Measurements from ENCODE around the gene INSRR. TPM values are rescaled to one million over a fixed set of nuclear protein-coding genes. Genes with fewer than 3 reads are reported as not detected.

The INSRR gene
- total RNA-seq, 1 experiment from 2014 or later: not detected

DNA sequence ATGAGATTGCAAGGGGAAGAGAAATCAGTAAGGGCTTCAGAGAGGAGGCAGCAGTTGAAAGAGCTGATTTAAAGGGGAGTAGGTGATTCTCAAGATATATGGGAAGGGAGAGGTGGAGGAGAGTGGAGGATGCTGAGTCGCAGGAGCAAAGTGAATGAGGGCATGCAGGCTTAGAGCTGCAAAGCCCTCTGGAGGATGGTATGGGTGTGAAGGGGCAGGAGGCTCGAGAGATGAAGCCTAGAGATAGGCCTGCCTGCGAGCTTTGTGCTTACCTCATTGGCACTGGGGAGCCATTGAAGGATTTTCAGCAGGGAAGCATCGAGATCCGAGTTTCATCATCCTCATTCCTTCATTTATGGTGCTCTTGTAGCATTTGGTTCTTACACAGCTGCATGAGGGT lies 26.5 kb downstream of the INSRR start:
- H3K27me3 ChIP-seq: no peaks in the 10 kb centered on the region; the same call in 1 of the 2 replicates
- no peak for DNase-seq

DNA sequence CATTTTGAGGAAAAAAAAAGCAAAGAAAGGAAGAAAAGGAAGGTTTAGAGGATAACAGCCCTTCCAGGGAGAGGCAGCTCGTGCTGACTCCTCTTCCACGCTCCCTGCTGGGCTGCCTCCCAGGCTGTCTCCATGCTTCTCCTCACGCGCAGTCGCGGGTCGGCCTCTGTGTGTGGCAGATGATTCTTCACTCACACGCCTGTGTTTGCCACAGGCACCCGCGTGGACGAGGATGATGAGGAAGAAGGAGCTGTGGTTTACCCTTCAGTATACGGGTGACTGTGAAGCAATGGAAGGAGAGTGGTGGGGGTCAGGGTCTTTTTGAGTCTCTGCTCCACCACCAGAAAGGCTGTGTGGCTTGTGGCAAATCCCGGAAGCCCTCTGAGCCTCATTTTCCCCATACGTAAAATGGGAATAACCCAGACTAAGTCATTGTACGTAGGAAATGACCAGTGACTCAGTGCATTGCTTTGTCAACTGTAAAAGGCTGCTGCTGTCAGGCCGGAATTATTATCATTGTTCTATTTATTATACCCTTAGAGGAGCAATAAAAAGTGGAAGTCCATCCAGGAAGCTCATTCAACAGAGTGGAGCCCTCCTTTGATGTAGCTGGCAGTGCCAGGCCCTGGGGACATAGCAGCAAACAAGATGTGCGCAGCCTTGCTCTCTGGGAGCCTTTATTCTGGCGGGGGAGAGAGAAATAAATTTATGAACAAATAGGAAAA lies 30.4 kb downstream of the INSRR start:
- no peaks in the 10 kb centered on the region for H3K9me3 ChIP-seq
- no peaks in the 10 kb centered on the region; the same call in 1 of the 2 replicates for H3K27me3 ChIP-seq

More for the DNA sequence above, 26.5 kb downstream of the INSRR start:
- Histone ChIP-seq H3K4me3 (no peak overlapping the region), H3K36me3 (no peaks in the 10 kb centered on the region), H3K9me3 (no peaks in the 10 kb centered on the region)

DNA sequence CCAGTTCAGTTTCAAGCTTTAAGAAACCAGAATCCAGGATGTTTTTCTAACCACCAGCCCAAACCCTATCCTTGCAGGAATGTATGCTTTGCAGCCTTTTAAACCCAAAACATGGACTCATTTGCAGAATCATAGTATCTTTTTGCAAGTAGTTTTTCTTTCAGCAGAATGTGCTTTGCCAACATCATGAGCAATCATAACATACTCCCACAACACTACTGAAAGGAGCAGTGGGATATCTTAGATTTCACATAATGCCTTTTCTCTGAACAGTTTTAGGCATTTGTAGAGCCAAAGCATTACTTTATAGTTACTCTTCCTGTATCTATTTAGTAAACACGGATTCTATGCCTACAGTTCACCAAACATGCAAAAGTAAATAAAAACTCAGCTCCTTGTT lies 32.3 kb downstream of the INSRR start:
- Histone ChIP-seq H3K36me3 (no peaks in the 10 kb centered on the region), H3K4me3 (no peak overlapping the region), H3K9me3 (no peaks in the 10 kb centered on the region), H3K27me3 (peaks cover 2% of the 10 kb centered on the region; the same call in 1 of the 2 replicates)
- DNase-seq: no peak

More for the DNA sequence above, 30.4 kb downstream of the INSRR start:
- Histone ChIP-seq H3K4me3 (no peak overlapping the region), H3K36me3 (no peaks in the 10 kb centered on the region)
- DNase-seq: no peak

DNA sequence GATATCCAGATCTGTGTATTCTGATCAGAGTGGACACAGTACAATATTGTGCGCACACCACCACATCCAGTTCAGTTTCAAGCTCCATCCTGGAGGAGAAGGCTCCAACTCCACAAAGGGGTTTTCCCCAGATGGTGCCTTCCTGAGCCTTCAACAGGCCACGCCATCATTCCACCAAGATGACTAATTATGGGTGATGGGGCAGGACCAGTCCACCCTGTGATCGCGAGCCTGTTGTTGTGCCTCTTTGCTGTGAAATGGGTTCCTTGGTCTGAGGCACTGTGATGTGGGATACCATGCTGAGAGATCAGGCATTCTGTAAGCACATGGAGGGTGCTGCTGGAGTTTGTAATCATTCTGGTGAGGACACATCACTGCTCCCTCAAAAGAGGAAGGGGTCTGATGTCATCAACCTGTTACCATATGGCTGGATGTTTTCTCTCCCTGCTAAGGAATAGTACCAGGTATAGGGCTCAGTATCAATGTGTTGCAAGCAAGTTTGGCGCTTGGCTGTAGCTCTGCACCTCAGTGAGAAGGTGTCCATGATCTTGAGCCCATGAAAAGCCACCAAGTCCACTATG lies 35.6 kb downstream of the INSRR start:
- no peak overlapping the region for H3K4me3 ChIP-seq
- DNase-seq: no peak
- no peaks in the 10 kb centered on the region for H3K36me3 ChIP-seq
- peaks cover 4% of the 10 kb centered on the region; the same call in 1 of the 2 replicates for H3K27me3 ChIP-seq
- H3K9me3 ChIP-seq: no peaks in the 10 kb centered on the region

DNA sequence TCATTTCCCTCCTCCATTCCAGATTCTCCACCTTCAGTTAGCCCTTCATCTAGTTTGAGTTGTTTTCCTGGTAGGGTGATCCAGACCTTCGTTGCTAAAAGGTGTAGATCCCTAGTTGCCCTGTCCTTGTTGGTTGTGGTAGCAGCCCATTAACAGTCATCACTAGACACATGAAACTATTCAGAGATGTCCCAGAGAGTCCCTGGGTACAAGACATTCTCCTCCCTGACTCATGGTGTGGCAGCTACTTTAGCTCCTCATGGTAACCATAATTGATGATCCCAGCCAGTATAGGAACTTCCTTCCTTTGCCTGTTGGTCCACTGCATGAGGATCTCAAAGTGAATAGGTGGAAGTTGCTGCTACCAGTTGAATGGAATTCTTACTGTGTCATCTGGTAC lies 36.2 kb downstream of the INSRR start:
- no peaks in the 10 kb centered on the region for H3K36me3 ChIP-seq

DNA sequence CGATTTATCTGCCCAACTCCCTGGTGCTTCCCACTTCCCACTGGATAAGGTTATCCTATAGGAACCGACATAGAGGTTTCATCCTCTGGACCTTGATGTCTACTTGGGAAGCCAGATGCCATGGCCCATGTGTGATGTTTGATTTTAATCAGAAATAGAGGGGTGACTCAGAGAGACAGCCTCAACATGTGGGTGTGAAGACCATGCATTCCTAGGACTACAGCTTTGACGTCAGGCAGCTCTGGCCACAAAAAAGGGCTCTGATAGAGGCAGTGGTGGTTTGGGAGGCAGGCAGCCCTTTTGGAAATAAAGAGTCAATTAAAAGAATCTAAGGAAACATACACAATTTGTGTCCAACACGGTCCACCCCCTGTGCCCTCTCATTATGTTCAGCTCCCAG lies 37.1 kb downstream of the INSRR start:
- Histone ChIP-seq H3K27me3 (peaks cover 4% of the 10 kb centered on the region; the same call in 1 of the 2 replicates), H3K36me3 (no peaks in the 10 kb centered on the region), H3K9me3 (no peaks in the 10 kb centered on the region), H3K4me3 (no peak overlapping the region)
- no peak for DNase-seq

More for the DNA sequence above, 36.2 kb downstream of the INSRR start:
- Histone ChIP-seq H3K4me3 (no peak overlapping the region), H3K9me3 (no peaks in the 10 kb centered on the region), H3K27me3 (peaks cover 4% of the 10 kb centered on the region; the same call in 1 of the 2 replicates)
- no peak for DNase-seq

DNA sequence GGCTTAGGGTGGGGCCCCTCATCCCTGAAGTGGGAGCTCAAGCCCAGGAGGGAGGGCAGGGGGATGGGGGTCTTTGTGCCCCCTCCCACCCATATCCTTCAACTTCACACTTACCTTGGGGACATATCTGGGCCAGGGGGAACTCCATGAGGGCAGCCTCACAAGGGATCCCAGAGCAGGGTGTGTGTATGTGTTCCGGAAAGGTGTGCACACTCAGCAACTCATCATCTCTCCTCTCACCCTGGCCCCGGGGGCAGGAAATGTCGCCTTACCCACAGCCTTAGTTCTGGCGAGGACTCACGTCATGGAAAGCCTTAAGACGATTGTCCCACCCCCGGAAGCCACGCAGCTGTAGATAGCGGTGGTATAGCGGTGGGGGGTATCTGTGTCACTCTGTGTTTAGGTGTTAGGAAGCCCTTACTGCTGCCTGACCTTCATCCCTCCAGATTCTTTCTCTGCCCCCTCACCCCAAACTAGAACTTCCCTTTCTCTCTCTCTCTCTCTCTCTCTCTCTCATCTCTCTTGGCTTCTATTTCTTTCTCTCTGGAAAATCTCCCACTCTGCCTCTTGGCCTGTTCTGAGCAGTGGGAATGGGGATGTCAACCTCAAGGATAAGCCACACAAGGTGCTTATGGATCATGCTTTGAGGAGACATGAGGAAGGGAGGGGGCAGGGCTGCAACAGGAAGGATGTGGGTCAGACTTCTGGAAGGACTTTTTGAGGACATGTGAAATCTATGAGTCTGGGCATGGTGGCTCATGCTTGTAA lies 42.2 kb downstream of the INSRR start, which contains the start of gene SH2D2A:
TSS of gene SH2D2A (minus strand) at position 288 of the 768 bp plus-strand sequence. CDS start at position 148, 140 bp downstream.
- H3K36me3 ChIP-seq: no peaks in the 10 kb centered on the region
- H3K4me3 ChIP-seq: no peak within 1 kb of the TSS
- no peaks in the 10 kb centered on the region for H3K9me3 ChIP-seq
- no peak for DNase-seq
- H3K27me3 ChIP-seq: peaks cover 3% of the 10 kb centered on the region; the same call in 1 of the 2 replicates

DNA sequence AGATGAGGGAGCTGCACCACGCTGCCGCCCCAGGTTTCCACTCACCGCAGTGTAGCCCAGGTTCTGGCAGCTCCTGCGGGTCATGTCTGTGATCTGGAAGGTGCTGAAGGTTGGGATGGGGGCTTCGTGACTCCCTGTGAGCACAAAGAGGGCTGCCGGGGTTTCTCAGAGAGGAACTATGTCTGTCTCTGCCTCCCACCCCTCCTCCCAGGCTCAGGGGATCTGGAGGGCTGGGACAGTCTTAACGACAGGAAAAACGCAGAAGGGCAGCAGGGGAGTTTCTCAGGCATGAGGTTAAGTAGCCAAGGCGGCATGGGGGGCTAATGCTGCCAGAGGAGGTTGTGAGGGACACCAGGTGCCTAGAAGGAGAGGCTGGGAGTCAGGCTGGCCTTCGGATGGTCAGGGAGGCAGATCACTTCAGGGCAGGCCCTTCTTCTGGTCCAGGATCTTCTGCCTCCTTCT lies 42.9 kb downstream of the INSRR start:
- no peak for DNase-seq
- Histone ChIP-seq H3K4me3 (no peak overlapping the region), H3K27me3 (no peaks in the 10 kb centered on the region), H3K9me3 (no peaks in the 10 kb centered on the region), H3K36me3 (no peaks in the 10 kb centered on the region)

DNA sequence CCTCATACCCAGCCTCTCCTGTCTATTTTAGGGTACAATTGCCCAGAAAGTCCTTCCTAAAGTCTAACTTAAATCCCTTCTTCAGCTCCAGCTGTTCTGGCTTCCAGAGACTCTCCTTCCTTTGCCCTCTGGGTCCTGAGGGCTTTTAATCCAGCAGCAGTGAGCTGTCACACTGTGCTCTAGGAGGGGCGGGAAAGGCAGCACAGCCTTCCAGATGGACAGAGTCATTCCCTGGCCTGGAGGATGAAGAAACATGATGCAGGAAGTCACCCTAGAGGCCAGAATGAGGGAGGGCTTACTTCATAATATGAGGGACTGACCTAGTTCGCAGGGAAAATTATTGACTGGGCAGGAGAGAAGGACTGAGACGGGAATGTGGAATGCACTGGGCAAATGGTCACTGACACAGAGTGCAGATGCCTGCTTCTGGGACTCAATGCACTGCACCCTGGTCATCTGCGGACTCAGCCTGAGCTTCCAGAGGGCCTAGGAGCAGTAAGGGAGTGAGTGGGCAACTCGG lies 43.5 kb downstream of the INSRR start:
- no peaks in the 10 kb centered on the region for H3K9me3 ChIP-seq
- no peak overlapping the region for H3K4me3 ChIP-seq
- H3K36me3 ChIP-seq: no peaks in the 10 kb centered on the region
- DNase-seq: peak; percentile 67
- no peaks in the 10 kb centered on the region for H3K27me3 ChIP-seq

DNA sequence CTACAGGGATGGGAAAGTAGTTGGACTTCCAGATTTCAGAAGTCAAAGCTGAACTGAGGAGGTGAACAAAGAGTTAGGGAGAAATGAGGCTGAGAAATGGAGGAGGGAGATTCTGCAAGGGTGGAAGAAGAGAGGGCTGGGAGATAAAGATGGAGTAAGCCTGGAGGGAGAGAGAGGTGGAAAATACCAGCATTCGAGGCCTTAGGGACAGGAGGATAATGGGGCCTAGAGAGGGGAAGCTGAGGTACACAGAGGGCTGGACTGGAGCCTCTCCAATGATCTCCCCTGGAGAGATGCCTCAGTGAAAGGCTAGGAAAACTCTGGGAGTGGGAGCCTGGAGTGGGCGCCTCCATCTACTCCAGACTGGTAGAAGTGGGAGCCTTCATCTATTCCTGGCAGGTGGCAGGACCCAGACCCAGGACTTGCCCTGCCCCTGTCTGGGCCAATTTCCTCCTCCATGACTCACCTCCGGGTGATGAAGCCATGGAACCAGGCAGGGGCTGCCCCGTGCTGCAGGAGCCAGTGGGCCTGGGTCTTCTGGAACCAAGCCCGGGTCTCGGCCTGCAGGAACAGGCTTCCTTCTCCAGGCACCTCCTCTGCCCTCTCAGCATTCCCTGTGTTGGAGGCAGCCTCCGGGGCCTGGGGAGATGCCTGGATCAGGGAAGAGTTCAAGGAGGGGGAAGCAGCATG lies 44.2 kb downstream of the INSRR start:
- peak; percentile 45 for DNase-seq
- Histone ChIP-seq H3K4me3 (no peak overlapping the region), H3K9me3 (no peaks in the 10 kb centered on the region), H3K27me3 (no peaks in the 10 kb centered on the region), H3K36me3 (no peaks in the 10 kb centered on the region)

DNA sequence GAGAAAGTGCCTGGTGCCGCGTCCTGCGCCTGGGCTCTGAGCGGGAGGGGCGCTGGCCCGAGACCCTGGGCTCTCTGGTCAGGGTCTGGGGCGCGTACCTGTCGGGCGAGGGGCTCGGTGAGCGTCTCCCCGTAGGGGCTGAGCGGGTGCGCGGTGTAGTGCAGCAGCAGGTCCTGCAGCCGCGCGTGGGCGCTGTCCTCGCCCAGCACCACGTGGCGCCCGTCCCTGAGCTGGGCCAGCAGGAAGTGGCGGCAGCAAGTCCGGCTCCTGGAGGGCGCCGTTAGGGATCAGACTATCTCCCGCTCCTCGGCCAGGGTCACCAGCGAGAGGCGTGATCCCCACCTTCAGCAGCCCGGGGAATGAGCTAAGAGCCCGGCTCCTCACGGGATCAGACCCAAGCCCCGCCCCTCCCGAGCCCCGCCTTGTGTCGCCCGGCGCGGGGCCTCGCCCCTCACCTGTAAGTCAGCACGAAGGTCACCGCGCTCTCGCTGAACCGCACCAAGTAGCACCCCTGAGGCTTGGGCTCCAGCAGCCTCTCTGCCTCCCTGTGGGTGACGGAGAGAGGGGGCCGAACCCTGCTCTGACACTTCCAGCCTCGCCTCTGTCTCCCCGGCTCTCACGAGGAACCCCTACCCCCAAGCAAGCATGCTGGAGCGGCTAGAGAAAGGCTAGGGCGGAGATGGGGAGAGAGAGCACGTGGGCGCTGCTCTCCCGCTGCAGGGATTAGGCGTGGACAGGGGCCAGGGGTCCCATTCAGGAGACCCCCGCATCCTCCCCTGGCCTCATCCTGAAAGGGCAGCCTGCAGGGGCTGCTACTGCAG lies 45.0 kb downstream of the INSRR start:
- Histone ChIP-seq H3K27me3 (no peaks in the 10 kb centered on the region), H3K9me3 (no peaks in the 10 kb centered on the region), H3K4me3 (no peak overlapping the region), H3K36me3 (no peaks in the 10 kb centered on the region)
- no peak for DNase-seq

DNA sequence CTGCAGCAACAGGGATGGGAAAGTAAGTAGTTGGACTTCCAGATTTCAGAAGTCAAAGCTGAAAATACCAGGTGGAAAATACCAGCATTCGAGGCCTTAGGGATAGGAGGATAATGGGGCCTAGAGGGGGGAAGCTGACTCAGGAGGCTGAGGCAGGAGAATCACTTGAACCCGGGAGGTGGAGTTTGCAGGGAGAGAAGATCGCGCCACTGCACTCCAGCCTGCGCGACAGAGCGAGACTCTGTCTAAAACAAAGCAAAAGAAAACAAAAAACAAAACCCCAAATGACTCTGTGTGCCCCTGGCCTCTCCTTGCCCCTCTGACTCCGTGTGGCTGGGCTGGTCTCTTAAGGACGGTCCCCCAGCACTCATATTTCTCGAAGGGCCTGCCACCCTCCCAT lies 45.6 kb downstream of the INSRR start:
- Histone ChIP-seq H3K4me3 (no peak overlapping the region), H3K36me3 (no peaks in the 10 kb centered on the region), H3K9me3 (no peaks in the 10 kb centered on the region), H3K27me3 (no peaks in the 10 kb centered on the region)
- no peak for DNase-seq

DNA sequence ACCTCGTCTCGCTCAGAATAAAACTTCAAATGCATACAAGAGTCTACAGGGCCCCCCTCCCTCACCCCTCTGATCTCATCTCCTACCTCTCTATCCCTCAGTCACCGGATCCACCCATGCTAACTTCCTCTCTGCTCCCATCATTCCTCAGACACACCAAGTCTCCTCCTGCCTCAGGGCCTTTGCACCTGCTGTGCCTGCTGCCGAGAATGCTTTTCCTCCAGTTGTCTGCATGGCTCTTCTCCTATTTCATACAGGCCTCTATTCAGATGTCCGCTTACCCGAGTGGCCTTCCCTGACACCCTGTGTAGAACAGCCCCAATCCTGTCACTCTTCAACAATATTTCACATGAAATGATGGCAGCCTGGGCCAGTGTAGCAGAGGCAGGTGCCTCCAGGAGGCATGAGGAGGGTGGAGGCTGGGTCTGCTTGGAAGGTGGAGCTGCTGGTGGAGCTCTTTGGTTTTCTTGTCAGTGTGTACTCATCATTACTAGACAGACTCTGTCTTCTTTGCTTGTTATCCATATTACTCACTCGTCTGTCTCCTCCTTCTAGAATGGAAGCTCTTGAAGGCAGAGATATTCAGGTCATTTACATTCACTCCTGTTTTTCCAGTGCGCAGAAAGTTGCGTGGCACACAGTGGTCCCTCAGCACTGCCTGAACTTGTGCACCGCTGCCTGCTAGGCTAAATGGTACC lies 46.5 kb downstream of the INSRR start:
- Histone ChIP-seq H3K36me3 (no peaks in the 10 kb centered on the region), H3K27me3 (no peaks in the 10 kb centered on the region), H3K4me3 (no peak overlapping the region), H3K9me3 (no peaks in the 10 kb centered on the region)
- no peak for DNase-seq

DNA sequence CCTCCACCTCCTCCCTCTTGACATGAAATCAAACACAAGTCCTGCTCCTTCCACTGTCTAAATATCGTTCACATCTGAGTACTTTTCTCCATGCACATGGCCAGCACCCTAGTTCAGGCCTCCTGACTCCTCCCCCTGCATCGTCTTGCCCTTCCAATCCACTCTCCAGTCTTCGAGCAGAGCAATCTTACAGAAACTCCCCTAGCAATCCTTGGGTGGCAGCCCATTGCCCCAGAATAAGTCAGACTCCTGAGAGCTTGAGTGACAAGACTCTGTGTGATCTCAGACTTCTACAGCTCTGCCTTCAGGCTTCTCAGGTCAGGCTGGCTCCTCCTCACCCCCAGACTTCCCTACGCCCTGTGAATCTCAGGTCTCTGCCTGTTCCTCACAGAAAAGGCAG lies 47.7 kb downstream of the INSRR start:
- Histone ChIP-seq H3K27me3 (no peaks in the 10 kb centered on the region), H3K36me3 (peaks cover 3% of the 10 kb centered on the region; the same call in 1 of the 2 replicates), H3K4me3 (no peak overlapping the region), H3K9me3 (no peaks in the 10 kb centered on the region)
- DNase-seq: no peak

DNA sequence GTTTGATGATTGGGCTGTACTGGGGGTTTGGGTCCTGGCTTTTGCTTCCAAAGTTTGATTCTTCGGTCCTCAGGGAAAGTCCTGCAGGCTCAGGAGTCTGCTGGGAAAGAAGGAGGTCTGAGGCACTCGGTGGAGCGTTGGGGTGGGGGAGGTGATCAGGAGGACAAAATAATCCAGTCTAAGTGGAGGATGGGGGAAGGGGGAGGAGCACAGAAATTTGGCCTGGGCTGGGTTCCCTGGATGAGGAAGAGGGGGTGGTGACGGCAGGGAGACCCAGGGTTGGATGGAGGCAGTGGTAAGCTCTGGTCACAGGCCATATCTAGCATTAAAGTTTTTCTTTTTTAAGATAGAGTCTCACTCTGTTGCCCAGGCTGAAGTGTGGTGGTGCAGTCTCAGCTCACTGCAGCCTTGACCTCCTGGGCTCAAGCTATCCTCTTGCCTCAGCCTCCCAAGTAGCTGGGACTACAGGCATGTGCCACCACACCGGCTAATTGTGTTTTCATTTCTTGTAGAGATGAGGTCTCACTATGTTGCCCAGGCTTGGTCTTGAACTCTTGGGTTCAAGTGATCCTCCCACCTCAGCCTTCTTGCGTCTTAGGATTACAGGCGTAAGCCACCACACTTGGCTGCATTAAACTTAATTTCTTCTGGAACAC lies 49.1 kb downstream of the INSRR start:
- H3K27me3 ChIP-seq: no peaks in the 10 kb centered on the region
- no peak overlapping the region for H3K4me3 ChIP-seq
- peaks cover 3% of the 10 kb centered on the region; the same call in 1 of the 2 replicates for H3K36me3 ChIP-seq
- no peaks in the 10 kb centered on the region for H3K9me3 ChIP-seq
- no peak for DNase-seq

Data from MG63 (cell line).